ENCODE data around the gene MSANTD1. TPM values are rescaled to one million over a fixed set of nuclear protein-coding genes. Genes with fewer than 3 reads are reported as not detected.

Gene MSANTD1
- total and polyA plus RNA-seq, 2 of the 8 experiments (the other 6 are each of a cell fraction or from before 2014, with no cell fraction given) = 0.23 to 0.45 TPM

- TF ChIP-seq RXRA (IDR thresholded peaks at IDR 0.05; ENCODE audit: insufficient read depth, low read depth, low read length) = no peak
- TF ChIP-seq SIN3A (conservative IDR thresholded peaks at IDR 0.05 in 1 of 2, IDR thresholded peaks at IDR 0.05 in 1 of 2; ENCODE audit: low read depth in 1 of 2, low read length in 2 of 2) = no peak
- TF ChIP-seq, protein P1, sequence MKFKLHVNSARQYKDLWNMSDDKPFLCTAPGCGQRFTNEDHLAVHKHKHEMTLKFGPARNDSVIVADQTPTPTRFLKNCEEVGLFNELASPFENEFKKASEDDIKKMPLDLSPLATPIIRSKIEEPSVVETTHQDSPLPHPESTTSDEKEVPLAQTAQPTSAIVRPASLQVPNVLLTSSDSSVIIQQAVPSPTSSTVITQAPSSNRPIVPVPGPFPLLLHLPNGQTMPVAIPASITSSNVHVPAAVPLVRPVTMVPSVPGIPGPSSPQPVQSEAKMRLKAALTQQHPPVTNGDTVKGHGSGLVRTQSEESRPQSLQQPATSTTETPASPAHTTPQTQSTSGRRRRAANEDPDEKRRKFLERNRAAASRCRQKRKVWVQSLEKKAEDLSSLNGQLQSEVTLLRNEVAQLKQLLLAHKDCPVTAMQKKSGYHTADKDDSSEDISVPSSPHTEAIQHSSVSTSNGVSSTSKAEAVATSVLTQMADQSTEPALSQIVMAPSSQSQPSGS (IDR thresholded peaks at IDR 0.05; ENCODE audit: low read length) = no peak
- no peak for TF ChIP-seq RBBP5 (IDR thresholded peaks at IDR 0.05; ENCODE audit: borderline replicate concordance, low read depth, low read length)
- TF ChIP-seq ATF3 (IDR thresholded peaks at IDR 0.05; ENCODE audit: insufficient read depth, low read depth, low read length) = no peak
- no peak for TF ChIP-seq BCL11A (IDR thresholded peaks at IDR 0.05; ENCODE audit: low read depth in 2 of 2, low read length in 2 of 2)
- no peak for TF ChIP-seq SP1 (IDR thresholded peaks at IDR 0.05; ENCODE audit: low read depth, low read length)
- no peak for TF ChIP-seq KDM1A (IDR thresholded peaks at IDR 0.05; ENCODE audit: borderline replicate concordance, low read length)
- TF ChIP-seq RAD21 (IDR thresholded peaks at IDR 0.05 in 1 of 2, conservative IDR thresholded peaks at IDR 0.05 in 1 of 2; ENCODE audit: low read depth in 2 of 2, low read length in 2 of 2) = no peak
- no peak for TF ChIP-seq MAX (IDR thresholded peaks at IDR 0.05)
- no peak for TF ChIP-seq ASH2L (IDR thresholded peaks at IDR 0.05; ENCODE audit: low read length)
- TF ChIP-seq SP4 (IDR thresholded peaks at IDR 0.05; ENCODE audit: low read length) = no peak
Measured at GRCh38 chr4:3248811-3249661, at the start of gene MSANTD1 (continued).

Data from H1 (cell line).